ENCODE results near the gene C2CD4A. TPM values are rescaled to one million over a fixed set of nuclear protein-coding genes. Genes with fewer than 3 reads are reported as not detected.

C2CD4A gene
- total RNA-seq, 1 experiment from 2014 or later = not detected

DNA sequence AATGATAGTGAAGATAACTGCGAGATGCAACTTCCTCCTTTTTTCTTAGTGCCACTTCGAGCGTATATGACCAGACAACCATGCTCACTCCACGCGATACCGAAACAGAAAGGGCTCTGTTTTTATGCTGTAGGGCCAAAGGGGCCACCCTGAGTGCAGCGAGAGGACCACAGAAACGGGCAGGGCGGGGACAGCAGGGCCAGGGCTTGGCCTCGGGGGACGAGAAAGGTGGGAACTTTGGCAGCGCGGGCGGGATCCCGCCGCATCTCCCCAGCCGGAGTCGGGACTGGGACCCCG is 7.0 kb upstream of the C2CD4A start:
- peak; percentile 63 for DNase-seq (ENCODE audit: low read depth)

DNA sequence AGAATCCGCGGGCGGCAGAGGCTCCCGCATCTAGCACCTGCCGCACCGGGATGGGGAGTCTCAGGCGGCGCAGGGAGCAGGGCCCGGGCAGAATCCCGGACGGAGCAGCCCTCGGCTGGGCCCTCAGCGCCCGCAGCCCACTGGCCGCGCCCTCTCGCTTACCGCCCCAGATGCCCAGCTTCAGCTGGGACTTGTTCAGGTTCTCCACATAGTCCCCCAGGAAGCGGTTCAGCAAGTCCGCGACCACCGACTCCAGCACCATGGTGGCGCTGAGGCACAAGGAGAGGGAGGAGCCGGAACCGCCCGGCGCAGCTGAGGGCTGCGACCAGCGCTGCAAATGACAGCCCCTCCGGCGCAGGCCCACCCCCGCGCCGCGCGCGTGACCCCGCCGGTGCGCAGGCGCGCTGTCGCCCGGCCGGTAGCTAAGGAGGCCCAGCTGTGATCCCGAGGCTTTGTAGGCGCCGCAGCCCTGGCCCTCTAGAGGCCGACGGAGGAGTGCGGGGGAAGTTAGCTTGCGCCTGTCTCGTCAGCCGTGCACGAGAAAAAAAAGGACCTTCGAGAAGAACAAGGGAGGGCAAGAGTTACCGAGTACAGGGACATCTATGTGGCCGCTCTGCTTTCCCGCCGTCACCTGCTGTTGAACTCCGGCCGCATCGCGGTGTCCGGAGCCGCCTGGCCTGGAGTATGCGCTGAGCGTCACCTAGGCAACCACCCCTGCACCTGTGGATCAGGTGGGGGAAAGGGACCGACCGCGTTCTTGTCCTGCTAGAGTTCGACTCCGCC is 6.5 kb upstream of the C2CD4A start, which contains the start of gene VPS13C:
TSS of gene VPS13C (minus strand) at position 335 of the 783 bp plus-strand sequence. CDS start at position 262, 73 bp downstream.
- peak; percentile 96 for DNase-seq (ENCODE audit: low read depth)

DNA sequence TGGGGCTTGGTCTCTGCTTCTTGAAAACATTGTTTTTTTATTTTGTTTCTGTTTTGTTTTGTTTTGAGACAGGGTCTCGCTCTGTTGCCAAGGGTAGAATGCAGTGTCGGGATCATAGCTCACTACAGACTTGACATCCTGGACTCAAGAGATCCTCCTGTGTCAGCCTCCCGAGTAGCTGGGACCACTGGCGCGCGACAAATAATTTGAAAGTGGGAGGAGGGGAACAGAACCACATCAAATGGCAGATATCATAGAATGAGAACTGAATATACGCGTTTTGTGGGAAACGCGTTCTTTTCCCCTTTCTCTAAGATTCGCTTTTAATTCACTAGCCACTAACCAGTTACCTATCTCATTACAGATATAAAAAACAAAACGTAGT is 5.9 kb upstream of the C2CD4A start:
- DNase-seq (ENCODE audit: low read depth) = no peak

DNA sequence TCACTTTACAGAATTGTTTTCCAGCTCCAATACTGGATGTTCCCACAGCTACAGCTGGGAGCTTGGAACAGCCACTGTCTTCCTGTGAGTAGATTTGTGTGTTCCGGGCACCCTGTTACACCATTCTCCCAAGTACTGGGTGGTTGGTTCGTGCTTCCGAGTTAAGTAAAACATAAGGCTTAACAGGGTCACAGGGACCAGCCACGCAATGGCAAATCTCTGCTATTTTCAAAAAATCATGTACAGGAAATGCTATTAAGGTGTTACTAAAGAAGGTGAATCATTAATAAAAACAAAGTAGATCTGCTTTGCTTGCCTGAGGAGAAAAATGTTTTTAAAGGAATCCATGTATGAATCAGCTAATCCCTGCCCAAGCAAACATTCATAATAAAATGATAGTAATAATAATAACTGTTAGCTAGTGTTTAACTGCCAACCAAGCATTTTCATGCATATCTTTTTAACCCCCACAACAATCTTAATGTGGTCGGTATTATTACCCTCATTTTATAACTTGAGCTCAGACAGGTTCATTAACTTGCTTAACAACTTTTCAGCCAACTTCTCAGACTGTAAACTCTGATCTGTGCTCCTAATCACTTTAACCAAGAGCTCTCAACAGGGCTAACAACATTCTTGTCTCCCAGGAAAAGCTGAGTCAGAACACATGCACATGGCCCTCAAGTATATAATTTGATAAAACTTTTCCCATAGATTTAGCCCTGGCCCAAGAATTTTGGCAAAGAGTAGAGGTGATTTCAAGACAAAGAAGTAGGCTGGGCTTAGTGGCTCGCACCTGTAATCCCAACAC is 2.7 kb upstream of the C2CD4A start:
- peak; percentile 19 for DNase-seq (ENCODE audit: low read depth)

DNA sequence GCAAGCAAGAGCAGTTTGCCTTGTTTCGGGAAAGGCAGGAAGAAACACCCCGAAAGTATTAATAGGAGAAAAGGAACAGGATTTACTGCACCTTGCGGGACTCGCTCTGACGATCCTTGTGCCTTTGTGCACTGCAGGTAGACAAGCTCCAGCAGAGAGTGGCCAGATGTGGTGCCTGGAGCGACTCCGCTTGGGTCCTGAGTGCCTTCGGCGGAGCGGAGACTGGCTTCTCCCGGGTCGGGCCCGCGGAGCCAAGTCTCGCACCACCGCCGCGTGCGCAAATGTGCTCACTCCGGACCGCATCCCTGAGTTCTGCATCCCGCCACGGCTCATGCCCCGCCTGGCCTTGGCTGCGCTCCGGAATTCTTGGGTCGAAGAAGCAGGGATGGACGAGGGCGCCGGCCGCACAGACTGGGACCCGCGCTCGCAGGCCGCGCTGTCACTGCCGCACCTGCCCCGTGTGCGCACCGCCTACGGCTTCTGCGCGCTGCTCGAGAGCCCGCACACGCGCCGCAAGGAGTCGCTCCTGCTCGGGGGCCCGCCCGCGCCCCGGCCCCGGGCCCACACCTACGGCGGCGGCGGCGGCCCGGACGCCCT is 769 bp downstream of the C2CD4A start:
- DNase-seq (ENCODE audit: low read depth) = peak; percentile 37

DNA sequence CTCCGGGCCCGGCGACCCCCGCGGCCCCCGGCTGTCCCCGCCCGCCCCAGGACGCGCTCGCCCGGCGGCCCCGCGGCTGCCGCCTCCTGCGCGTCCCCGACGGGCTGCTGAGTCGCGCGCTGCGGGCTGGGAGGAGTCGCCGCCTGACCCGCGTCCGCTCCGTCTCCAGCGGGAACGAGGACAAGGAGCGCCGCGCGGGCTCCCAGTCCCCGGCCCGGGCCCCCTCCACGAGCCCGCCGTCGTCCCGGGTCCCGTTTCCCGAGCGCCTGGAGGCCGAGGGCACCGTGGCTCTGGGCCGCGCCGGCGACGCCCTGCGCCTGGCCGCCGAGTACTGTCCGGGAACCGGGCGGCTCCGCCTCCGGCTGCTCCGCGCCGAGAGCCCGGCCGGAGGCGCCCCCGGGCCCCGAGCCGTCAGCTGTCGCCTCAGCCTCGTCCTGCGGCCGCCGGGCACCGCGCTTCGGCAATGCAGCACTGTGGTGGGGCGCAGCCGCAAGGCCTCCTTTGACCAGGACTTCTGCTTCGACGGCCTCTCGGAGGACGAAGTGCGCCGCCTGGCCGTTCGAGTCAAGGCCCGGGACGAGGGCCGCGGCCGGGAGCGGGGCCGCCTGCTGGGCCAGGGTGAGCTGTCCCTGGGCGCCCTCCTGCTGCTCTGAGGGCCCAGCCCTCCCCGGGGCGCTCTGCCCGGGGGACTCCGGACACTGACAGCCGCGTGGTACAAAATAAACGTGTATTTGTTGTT is 1.5 kb downstream of the C2CD4A start:
- DNase-seq (ENCODE audit: low read depth) = peak; percentile 66

DNA sequence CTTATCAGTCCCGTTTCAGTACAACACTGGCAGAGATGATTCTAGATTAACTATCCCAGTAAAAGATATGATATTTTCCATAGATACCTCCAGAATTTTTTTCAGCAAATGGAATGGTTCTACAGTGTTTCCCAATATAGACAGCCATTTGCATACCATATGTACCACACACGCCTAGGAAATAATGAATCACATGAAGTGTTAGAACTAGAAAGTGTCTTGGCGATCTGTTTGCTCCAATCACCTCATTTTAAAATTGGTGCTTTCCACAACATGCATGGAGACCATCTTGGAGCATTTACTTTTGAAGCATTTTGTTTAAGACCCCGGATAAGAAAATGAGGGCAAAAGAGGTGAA is 2.0 kb downstream of the C2CD4A start:
- no peak for DNase-seq (ENCODE audit: low read depth)

DNA sequence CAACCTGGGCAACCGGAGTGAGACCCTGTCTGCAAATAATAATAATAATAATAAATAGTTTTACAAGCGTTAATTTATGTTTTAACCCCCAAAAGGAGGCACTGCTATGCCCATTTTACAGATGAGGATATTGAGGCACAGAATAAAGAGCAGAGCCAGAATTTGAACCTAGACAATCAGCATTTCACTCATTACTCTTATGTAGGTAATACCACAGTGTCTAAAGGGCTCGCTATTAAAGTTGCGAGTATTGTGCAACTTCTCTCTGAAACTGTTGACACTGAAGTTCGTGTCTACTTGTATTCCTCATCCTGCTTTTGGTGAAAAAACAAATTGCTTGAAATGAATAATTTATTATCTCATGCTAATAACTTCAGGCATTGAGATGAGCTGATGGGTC is 2.8 kb downstream of the C2CD4A start:
- DNase-seq (ENCODE audit: low read depth) = no peak

DNA sequence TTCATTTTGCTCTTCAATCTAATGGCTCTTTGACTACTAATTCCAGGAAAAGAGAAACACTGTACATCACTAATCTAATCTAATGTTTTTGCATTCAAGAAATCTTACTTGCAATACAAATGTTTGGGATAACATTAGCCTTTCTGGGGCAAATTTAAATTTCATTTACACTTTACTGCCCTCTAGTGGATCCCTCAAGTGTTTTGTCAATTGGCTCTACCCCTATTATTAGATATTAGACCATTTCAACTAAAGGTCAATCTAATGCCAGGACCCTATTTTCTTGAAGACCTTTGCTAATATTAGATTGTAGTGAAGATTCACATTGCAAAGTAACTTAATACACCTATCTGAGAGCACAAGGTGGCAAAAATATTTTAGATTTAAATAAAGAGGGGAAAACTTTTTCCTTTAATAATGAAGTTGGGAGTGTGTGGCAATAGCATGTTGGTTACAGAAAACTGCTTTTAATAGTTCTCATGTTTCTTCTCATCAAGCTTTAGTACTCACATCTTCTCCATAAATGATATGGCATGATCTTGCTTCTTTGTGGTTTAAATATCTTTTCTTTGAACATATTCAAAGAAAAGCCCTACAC is 5.0 kb downstream of the C2CD4A start:
- DNase-seq (ENCODE audit: low read depth) = peak; percentile 6

DNA sequence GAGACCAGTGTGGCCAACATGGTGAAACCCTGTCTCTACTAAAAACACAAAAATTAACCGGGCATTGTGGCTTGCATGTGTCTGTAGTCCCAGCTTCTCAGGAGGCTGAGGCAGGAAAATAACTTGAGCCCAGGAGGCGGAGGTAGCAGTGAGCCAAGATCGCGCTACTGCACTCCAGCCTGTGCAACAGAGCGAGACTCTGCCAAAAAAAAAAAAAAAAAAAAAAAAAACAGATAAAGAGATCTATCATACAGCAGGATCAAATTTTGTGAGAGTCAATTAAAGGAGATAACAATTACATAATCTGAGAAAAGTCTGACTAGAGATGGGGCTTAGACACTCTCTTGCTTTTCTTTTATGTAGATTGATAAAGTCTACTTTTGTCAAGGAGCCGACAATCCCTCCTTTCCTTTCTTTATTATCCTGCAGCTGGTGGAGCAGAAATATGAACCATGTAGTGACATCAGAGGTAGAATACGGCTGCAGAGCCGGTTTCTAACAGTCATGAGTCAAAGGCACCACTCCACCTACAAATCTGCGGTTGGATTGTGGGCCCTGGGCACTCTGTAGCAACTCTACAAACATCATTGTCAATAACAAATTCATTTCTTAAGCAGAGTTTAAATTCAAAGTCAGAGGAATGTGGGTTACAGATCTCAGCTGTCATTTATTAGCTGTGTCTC is 9.0 kb downstream of the C2CD4A start:
- peak; percentile 66 for DNase-seq (ENCODE audit: low read depth)

DNA sequence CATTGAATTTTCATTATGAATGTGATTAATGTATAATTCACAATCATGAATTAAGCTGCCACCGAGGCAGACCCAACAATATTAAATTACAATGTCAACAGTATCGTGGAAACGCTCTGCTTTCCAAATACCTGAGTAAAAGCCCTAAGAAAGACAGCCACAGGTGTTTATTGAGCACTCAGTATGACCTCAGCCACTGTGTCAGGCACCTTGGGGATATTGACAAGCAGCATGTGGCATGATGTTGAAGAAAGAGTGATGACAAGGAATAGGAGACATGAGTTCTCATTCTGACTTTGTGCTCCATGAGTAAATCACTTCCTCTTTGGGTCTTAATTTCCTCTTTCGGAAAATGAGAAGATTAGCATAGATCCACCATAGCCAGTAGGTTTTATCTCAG is 12.8 kb downstream of the C2CD4A start:
- no peak for DNase-seq (ENCODE audit: low read depth)

DNA sequence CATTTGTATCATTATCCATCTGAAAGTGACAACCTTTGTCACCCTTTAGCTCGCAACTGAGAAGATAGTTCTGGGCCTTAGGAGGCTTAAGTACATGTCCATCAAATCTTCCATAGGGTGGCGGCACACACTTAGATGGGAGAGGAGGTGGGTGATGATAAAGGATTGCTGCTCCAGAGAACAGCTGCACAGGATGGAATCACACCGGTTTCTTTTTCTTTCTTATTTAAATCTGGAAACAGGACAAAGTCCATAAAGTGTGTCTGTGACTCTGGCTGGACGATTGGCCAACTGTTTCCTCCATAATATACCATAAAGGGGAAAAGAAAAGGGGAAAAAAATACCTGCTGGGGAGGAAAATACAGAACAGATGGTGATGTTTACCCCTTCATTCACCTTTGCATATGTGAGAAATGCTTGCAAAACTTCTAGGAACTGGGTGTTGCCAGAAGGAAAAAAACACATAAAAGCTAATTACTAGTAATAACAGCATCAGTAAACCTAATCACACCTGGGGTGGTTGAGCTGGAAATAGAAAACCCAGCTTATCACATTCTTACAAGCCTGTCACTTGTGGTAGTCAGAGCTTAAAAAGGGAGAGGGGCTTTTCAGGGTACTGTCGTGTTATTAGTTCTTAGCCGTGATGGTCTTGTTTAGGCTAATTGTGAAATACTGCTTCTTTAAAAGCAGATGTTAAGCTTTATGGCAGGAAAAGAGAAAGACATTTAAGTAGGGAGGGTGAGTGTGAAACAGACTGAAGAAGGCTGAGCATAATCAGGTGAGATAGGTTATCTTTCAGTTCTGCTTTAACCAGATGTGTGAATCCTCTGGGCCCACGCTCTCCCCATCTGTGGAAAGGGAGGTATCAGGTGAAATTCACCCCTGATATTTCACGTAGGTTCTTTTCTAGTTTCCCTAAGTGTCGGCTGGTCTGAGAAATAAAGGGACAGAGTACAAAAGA is 16.7 kb downstream of the C2CD4A start:
- DNase-seq (ENCODE audit: low read depth) = no peak

DNA sequence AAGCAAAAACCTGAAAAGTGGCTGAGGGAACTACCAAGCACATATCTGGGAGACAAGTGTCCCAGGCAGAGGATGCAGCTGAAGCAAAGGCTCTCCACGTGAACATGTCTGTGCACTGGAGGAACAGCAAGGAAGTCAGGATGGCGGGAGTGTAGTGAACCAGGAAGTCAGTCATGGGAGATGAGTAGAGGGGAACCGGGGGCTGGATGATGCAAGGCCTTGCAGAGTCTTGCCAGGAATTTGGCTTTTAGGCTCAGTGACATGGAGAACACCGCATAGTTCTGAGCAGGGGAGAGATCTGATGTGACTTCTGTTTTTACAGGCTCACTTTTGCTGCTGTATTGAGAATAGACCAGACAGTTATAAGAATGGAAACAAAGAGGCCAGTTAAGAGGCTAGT is 19.0 kb downstream of the C2CD4A start:
- DNase-seq (ENCODE audit: low read depth) = no peak

DNA sequence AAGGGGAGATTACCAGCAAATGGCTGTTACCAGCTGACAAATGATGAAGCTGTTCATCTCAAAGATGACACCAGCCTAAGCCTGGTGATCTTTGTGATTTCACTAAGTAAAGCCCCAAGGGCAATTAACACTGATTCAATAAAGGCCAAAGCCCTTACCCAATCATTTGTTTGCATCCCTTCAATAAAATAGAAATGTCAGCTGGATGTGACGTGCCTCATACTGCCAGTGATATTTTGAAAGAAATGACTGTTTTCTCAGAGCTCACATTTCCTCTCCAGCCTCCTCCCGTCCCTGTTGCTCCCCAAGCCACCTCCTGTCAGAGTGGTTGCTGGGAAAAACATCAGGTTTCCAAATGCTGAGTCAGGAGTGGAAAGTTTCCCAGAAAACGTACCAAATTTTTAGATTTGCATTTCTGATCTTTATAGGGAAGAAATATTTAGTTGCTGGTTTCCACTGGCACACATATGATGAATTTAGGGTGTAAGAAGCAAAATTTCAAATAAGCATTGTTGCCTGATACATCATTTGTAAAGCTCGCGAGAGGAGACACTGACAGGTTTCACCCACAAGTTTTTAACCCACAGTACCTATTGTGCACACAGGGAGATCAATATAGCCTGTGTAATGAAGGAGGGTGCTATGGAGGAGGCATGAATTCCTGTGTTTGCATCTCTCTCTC is 21.0 kb downstream of the C2CD4A start:
- DNase-seq (ENCODE audit: low read depth) = no peak

DNA sequence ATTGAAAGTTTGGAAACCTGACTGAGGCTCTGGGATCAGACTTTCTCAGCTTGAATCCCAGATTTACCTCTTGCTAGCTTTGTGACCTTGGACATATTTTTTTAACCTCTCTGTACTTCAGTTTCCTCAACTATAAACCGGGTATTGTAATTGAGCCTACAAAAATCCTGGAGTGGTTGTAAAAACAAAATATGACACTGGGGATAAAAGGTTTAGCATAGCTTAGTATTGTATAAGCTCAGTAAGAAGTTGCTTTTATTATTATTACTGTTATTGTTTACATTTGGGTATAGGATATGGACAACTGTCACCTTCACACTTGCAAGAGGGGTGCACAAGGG is 21.5 kb downstream of the C2CD4A start:
- no peak for DNase-seq (ENCODE audit: low read depth)

DNA sequence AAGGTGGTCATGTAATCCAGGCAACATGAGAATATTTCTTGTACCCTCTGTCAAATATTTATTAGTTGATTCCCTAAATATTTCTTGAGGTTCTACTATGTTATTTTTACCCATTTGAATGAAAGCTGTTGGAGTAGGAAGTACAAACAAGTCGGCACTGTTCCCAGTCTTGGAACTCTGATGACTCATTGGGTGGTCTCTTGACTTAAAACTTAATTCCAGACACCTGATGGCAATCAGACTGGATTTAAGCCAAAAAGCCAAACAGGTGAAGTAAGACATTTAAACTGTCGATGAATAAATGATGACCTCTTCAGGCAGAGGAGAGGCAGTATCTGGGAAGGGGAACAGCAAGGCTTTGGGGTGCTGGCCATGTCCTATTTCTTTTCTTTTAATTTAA is 22.8 kb downstream of the C2CD4A start:
- DNase-seq (ENCODE audit: low read depth) = no peak

DNA sequence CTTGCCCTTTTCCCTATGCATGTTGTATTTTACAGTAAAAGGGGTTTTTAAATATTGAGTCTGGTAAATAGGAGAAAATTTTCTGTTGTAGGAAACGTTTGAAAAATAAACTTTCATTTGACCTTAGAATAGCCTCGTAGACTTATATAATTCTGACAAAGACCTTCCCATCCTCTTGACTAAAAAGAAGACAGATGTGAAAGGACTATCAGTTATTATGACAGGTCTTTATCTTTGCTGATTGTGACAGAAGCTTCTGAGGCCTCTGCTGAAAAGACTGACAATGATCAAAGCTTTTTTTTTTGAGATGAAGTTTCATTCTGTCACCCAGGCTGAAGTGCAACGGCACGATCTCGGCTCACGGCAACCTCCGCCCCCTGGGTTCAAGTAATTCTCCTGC is 24.2 kb downstream of the C2CD4A start:
- no peak for DNase-seq (ENCODE audit: low read depth)

DNA sequence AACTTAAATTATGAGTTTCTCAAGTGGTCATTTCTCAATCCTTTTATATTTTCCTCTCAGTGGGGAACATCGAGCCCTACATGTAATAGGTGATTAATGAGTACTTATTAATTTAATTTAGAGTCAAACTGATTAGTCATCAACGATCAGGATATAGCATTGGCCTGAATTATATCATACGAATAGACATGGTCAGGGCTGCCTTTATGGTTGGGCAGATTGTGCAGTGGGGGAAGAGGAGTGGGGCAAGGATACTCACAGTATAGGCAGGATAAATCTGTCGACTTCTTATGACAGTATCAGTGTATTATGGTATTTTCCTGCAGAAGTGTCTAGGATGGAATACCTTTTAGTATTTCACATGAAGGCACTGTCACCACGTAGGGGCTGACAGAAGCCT is 27.0 kb downstream of the C2CD4A start:
- DNase-seq (ENCODE audit: low read depth) = no peak

DNA sequence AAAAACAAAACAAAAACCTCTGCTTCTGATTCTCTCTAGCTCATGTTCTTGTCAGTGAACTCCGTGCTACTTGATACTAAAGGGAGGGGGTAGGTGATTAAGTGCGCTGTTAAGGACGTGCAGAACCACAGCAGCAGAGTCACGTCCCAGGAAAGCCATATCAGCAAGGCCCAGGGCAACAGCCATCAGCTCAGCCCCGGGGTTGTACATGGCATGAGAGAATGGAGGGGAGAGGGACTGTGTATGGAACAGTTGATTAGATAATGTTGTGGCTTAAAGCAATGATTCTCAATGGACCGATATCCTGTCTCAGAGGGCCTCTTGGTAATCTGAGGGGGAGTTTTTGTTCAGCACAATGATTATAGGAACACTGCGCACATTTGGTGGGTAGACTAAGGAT is 27.6 kb downstream of the C2CD4A start:
- no peak for DNase-seq (ENCODE audit: low read depth)

All from Daoy (cell line).